GM20000 (cell line): ENCODE results near the gene PRICKLE1.

Experiments used
- DNase-seq: peaks from one replicate; pipeline ENCODE4 v3.0.0; 2012; ENCODE audit warnings: low spot score
- CTCF ChIP-seq: IDR thresholded peaks from 2 replicates; pipeline ENCODE4 v1.5.1; 2012; ENCODE audit warnings: mild to moderate bottlenecking, control low read depth; ENCODE audit errors: extremely low read depth, missing control alignments

PRICKLE1 gene

DNA sequence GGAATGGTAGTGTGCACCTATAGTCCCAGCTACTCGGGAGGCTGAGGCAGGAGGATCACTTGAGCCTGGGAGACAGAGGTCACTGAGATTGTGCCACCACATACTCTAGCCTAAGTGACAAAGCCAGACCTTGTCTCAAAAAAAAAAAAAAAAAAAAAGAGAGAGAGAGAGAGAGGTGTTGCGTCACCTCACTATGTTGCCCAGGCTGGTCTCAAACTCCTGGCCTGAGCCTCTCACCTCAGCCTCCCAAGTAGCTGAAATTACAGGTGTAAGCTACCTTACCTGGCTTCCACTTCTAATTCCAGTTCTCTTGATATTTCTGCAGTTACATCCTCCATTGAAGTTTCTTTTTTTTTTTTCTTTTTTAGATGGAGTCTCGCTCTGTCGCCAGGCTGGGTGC, 94.3 kb downstream of the PRICKLE1 start:
- TF ChIP-seq CTCF = no peak
- DNase-seq = no peak

DNA sequence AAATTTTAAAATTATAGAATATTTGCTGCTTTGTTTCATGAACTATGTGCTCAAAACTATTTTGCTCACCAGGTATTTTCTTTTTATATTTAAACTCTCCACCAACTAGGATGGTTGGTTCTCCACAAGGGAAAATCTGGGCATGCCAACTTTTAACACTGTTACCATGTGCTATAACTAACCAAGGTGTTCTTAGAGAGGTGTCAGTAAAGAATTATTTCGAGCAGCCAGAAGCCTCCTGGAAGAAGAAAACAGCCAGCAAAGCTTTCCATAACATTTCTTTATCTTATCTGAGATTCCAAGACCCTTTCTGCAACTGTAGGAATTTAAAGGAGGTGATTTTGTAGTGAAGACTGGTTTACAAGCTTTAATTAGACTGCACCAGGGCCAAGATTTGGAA, 97.3 kb downstream of the PRICKLE1 start:
- DNase-seq = no peak
- TF ChIP-seq CTCF = no peak

GRCh38 chr12:42490261-42490842, 99.2 kb downstream of the PRICKLE1 start:
- no peak for DNase-seq
- TF ChIP-seq CTCF = no peak

GRCh38 chr12:42486407-42486806, 103.1 kb downstream of the PRICKLE1 start:
- no peak for DNase-seq
- no peak for TF ChIP-seq CTCF

DNA sequence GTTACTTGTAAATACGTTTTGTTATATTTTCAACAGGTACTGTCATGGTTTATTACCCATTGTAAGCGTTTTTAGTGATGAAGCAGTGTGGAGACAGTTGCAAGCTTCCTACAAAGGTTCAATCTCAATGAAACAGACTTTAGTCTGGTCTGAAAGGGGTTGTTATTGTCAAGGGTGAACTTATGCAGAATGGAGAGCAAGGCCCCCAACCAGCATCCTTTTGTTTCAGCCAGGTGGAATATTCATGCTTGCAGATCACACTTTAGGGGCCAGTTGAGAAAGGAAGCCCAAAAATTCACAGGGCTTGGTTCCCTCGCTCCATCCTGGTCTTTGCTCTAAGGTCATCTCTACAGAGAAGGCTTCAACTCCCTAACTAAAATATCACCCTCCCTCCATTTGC, 103.7 kb downstream of the PRICKLE1 start:
- no peak for TF ChIP-seq CTCF
- DNase-seq = no peak

- DNase-seq = no peak
- TF ChIP-seq CTCF = no peak
Observed at GRCh38 chr12:42484996-42485395, 104.5 kb downstream of the PRICKLE1 start.

DNA sequence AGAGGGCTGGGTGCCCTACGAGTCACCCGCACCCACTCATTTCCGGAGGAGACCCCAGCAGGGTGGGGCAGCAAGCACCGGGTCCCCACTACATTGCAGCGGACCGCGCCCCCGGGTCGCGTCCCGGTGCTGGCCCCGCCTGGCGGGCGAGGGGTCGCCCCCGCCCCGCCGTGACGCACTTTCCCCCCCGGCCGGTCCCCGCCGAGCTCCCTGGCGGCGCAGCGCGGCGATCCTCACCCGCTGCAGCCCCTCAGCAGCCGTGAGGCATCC, 106.1 kb downstream of the PRICKLE1 start:
- peak; percentile 67 for DNase-seq
- TF ChIP-seq CTCF = no peak
